A673 (cell line): Measurements from ENCODE around the gene DCAF12.

Experiments
- EZH2 ChIP-seq: fragments of 200-600 bp; sonication (generic); IDR thresholded peaks from 2 replicates; pipeline ENCODE4 v1.6.1; 2017; ENCODE audit warnings: borderline replicate concordance, low read depth, mild to moderate bottlenecking, mixed read lengths, antibody characterized with exemption, low read length; ENCODE audit not compliant: poor library complexity, severe bottlenecking
- TF ChIP-seq, protein P1 (sequence below): fragments of 300-800, 200-600 bp; sonication (generic); conservative IDR thresholded peaks from 2 replicates; pipeline ENCODE4 v1.5.1; 2017; ENCODE audit warnings: low read depth, mild to moderate bottlenecking, antibody characterized with exemption, low read length, moderate library complexity, mixed read lengths

DNA sequence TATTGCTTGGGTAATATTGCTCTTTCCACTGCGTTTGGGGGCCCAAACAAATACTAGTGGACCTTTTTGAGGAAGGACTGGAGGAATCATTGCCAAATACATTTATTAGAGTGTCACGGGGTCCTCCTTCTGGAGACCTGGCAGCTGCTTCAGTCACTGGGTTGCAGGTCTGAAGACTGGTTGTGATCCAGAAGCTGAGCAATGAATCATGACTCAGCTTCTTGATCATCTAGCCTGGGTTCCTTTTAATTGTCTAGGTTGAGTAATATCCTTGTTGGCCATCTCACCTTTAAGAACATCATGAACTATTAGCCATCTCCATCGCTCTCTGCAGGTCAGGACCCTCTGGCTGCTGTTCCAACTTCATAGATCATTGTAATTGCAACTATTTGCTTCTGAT, 36.9 kb upstream of the DCAF12 start:
- TF ChIP-seq, protein P1, sequence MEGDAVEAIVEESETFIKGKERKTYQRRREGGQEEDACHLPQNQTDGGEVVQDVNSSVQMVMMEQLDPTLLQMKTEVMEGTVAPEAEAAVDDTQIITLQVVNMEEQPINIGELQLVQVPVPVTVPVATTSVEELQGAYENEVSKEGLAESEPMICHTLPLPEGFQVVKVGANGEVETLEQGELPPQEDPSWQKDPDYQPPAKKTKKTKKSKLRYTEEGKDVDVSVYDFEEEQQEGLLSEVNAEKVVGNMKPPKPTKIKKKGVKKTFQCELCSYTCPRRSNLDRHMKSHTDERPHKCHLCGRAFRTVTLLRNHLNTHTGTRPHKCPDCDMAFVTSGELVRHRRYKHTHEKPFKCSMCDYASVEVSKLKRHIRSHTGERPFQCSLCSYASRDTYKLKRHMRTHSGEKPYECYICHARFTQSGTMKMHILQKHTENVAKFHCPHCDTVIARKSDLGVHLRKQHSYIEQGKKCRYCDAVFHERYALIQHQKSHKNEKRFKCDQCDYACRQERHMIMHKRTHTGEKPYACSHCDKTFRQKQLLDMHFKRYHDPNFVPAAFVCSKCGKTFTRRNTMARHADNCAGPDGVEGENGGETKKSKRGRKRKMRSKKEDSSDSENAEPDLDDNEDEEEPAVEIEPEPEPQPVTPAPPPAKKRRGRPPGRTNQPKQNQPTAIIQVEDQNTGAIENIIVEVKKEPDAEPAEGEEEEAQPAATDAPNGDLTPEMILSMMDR = no peak
- no peak for TF ChIP-seq EZH2
